ENCODE results near the gene RNF222.
"Not testable (repeated sequence)": the region's sequence is repeated elsewhere in the genome, so short reads cannot be mapped to it uniquely, and the experiment has no call there.

GRCh38 chr17:8378117-8378516 lies 19.5 kb downstream of the RNF222 start:
- not testable (repeated sequence) for TF ChIP-seq POLR2A, CTCF (IDR thresholded peaks at IDR 0.05)
